Loucy (cell line): ENCODE results near the gene TNS2.

Experiments used
- EZH2phosphoT487 ChIP-seq: fragments of 200-600 bp; IDR thresholded peaks from 2 replicates; pipeline ENCODE4 v1.6.1; 2018; ENCODE audit warnings: antibody characterized with exemption, mild to moderate bottlenecking, moderate library complexity, borderline replicate concordance
- TF ChIP-seq, protein P1 (sequence below): fragments of 200-600 bp; sonication (generic); conservative IDR thresholded peaks from 2 replicates; pipeline ENCODE4 v1.5.1; 2014; ENCODE audit warnings: mild to moderate bottlenecking, antibody characterized with exemption, low read length

DNA sequence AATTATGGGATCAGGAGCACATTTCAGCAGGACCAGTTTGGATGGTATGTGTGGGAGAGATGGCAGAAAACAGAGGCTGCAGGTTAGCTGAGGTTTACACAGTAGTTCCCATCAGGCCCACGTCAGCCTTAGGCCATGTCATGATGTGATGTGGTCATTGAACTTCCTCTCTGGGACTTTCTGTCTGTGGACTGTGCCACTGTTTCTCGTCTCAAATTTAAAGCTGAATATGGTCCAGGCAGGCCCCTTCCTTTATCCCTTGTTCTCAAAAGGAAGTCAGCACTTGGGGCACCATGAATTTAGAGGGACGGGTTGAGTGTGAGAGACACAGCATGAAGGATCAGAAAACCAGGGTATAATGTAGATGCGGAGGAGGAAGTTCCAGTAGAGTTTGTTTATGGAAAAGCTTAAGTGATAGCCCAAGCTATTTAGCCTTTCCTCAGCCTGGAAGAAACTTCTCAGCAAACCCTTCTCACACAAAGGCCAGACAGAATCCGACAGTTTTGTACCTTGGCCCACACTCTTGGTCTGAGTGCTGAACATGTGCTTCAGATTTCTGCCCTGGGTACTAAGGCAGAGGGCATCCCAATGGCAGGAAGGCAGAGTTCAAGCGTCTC lies 44.0 kb downstream of the TNS2 start:
- TF ChIP-seq, protein P1, sequence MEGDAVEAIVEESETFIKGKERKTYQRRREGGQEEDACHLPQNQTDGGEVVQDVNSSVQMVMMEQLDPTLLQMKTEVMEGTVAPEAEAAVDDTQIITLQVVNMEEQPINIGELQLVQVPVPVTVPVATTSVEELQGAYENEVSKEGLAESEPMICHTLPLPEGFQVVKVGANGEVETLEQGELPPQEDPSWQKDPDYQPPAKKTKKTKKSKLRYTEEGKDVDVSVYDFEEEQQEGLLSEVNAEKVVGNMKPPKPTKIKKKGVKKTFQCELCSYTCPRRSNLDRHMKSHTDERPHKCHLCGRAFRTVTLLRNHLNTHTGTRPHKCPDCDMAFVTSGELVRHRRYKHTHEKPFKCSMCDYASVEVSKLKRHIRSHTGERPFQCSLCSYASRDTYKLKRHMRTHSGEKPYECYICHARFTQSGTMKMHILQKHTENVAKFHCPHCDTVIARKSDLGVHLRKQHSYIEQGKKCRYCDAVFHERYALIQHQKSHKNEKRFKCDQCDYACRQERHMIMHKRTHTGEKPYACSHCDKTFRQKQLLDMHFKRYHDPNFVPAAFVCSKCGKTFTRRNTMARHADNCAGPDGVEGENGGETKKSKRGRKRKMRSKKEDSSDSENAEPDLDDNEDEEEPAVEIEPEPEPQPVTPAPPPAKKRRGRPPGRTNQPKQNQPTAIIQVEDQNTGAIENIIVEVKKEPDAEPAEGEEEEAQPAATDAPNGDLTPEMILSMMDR: no peak
- no peak for TF ChIP-seq EZH2phosphoT487
